PC-9 (cell line): ENCODE data around the gene RABL3.

Experiments used
- EZH2 ChIP-seq: fragments of 200-600 bp; sonication (generic); IDR thresholded peaks from 2 replicates; pipeline ENCODE4 v1.8.0; 2017; ENCODE audit warnings: antibody characterized with exemption, low read depth
- TF ChIP-seq, protein P1 (sequence below): fragments of 200-600 bp; sonication (generic); conservative IDR thresholded peaks from 2 replicates; pipeline ENCODE4 v1.6.1; 2017; ENCODE audit warnings: mixed run types, antibody characterized with exemption, mild to moderate bottlenecking, moderate library complexity

DNA sequence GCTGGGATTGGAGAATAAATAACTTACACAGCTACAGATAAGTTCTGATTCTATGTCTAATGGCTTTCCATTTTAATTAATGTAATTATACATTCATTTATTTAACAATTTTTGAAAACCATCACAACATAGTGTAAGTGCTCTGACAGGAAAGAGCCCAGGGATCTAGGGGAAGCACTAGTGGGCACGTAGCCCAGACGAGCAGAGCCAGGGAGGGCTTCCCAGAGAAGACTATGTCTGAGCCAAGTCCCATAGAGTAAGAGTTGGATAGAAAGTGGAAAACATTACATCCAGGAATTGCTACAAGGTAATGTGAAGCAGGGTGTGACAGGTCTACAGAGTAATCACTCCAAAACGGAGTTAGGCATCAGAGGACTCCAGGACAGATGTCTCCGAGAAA lies 57.4 kb downstream of the RABL3 start:
- TF ChIP-seq, protein P1, sequence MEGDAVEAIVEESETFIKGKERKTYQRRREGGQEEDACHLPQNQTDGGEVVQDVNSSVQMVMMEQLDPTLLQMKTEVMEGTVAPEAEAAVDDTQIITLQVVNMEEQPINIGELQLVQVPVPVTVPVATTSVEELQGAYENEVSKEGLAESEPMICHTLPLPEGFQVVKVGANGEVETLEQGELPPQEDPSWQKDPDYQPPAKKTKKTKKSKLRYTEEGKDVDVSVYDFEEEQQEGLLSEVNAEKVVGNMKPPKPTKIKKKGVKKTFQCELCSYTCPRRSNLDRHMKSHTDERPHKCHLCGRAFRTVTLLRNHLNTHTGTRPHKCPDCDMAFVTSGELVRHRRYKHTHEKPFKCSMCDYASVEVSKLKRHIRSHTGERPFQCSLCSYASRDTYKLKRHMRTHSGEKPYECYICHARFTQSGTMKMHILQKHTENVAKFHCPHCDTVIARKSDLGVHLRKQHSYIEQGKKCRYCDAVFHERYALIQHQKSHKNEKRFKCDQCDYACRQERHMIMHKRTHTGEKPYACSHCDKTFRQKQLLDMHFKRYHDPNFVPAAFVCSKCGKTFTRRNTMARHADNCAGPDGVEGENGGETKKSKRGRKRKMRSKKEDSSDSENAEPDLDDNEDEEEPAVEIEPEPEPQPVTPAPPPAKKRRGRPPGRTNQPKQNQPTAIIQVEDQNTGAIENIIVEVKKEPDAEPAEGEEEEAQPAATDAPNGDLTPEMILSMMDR = no peak
- TF ChIP-seq EZH2 = no peak
